ENCODE results near the gene SLC25A31. TPM values are rescaled to one million over a fixed set of nuclear protein-coding genes. Genes with fewer than 3 reads are reported as not detected.
A peak's percentile ranks its signal among the peaks of the same experiment; 100 is the strongest.

Gene SLC25A31
- total and polyA plus RNA-seq, 2 of the 13 experiments (the other 11 are each of a cell fraction or from before 2014, with no cell fraction given) = 0.04 TPM; not detected in 1

GRCh38 chr4:127685292-127685691 is 44.9 kb upstream of the SLC25A31 start:
- FAIRE-seq (no peak), DNase-seq (ENCODE audit: low spot score) (peak; percentile 15), ATAC-seq (no peak)
- Histone ChIP-seq H3K36me3 (replicated peaks in 1 of 2; ENCODE audit: control insufficient read depth in 1 of 2, insufficient read depth in 2 of 2, low read length in 2 of 2) (no peaks in the 10 kb centered on the region; a peak in 2 of 5 replicates), H3K4me1 (ENCODE audit: insufficient read depth, low read length) (no peaks in the 10 kb centered on the region), H4K20me1 (ENCODE audit: insufficient read depth, low read length) (peaks cover 3% of the 10 kb centered on the region; the same call in 1 of the 2 replicates), H3K27ac (ENCODE audit: extremely low read length, insufficient read depth, low read length) (no peak overlapping the region), H3K9me3 (ENCODE audit: low read length) (no peaks in the 10 kb centered on the region), H3K9ac (ENCODE audit: insufficient read depth, low read depth, low read length) (no peak overlapping the region), H3K4me2 (ENCODE audit: low read depth, low read length) (no peak overlapping the region), H3K4me3 (replicated peaks in 1 of 3; ENCODE audit: insufficient read depth in 1 of 3, low read depth in 2 of 3, low read length in 3 of 3) (no peak overlapping the region), H3K27me3 (ENCODE audit: control insufficient read depth in 1 of 2, insufficient read depth in 2 of 2, low read length in 2 of 2) (no peaks in the 10 kb centered on the region), H3K79me2 (ENCODE audit: insufficient read depth, low read length) (no peaks in the 10 kb centered on the region), H2AFZ (ENCODE audit: low read length) (no peak overlapping the region)
- intact Hi-C loops (cut with micrococcal nuclease; ENCODE audit: unreplicated experiment) (no loop called here), in situ Hi-C loops (cut with HindIII; ENCODE audit: extremely low pct_ligation_motif_present, low pct_unique_long_range_greater_than_20kb) (no loop called here)
- CTCF ChIA-PET (ENCODE audit: low intra/inter-chr PET ratio, low total read pairs) = no interaction called here
- POLR2A ChIA-PET = no interaction called here
- BruUV-seq (replicated peaks) = no TSS peak
- 0 out of 4 replicates have a peak, but pooled peaks of 1 of the 2 experiments have one; percentile 3 for TF ChIP-seq MAFK (conservative IDR thresholded peaks at IDR 0.05 in 1 of 2, IDR thresholded peaks at IDR 0.05 in 1 of 2; ENCODE audit: low read length in 2 of 2)
- TF ChIP-seq KMT2B (CRISPR knock-in tag; IDR thresholded peaks at IDR 0.05) = no peak
- no peak for TF ChIP-seq ZNF543 (CRISPR knock-in tag; IDR thresholded peaks at IDR 0.05)
- no peak for TF ChIP-seq ZNF737 (CRISPR knock-in tag; IDR thresholded peaks at IDR 0.05; ENCODE audit: borderline replicate concordance)
- no peak for TF ChIP-seq ATF7 (IDR thresholded peaks at IDR 0.05)
- TF ChIP-seq ATF7 (CRISPR knock-in tag; IDR thresholded peaks at IDR 0.05) = no peak
- TF ChIP-seq TFE3 (CRISPR knock-in tag; IDR thresholded peaks at IDR 0.05) = no peak
- TF ChIP-seq ZNF264 (CRISPR knock-in tag; IDR thresholded peaks at IDR 0.05) = no peak
- TF ChIP-seq MLX (CRISPR knock-in tag; IDR thresholded peaks at IDR 0.05) = no peak

Measured in HepG2 (cell line).